NB4 (cell line): ENCODE measurements around the gene MMP24OS.
A peak's percentile ranks its signal among the peaks of the same experiment; 100 is the strongest.

Source experiments
- CTCF ChIP-seq: IDR thresholded peaks from one replicate; pipeline ENCODE4 v1.5.1; 2012; ENCODE audit warnings: low read depth, low read length
- POLR2A ChIP-seq: IDR thresholded peaks from 2 replicates; pipeline ENCODE4 v1.6.1; 2011; ENCODE audit warnings: mild to moderate bottlenecking; ENCODE audit not compliant: insufficient read length; ENCODE audit errors: extremely low read depth

- TF ChIP-seq CTCF (no peak), POLR2A (peak; percentile 85)
Observed at GRCh38 chr20:35284267-35284991, 6.5 kb upstream of the MMP24OS start, which contains the start of gene EIF6.
